ENCODE results near the gene CYB5R2.
"Not testable (repeated sequence)": the region's sequence is repeated elsewhere in the genome, so short reads cannot be mapped to it uniquely, and the experiment has no call there.

CYB5R2 gene

DNA sequence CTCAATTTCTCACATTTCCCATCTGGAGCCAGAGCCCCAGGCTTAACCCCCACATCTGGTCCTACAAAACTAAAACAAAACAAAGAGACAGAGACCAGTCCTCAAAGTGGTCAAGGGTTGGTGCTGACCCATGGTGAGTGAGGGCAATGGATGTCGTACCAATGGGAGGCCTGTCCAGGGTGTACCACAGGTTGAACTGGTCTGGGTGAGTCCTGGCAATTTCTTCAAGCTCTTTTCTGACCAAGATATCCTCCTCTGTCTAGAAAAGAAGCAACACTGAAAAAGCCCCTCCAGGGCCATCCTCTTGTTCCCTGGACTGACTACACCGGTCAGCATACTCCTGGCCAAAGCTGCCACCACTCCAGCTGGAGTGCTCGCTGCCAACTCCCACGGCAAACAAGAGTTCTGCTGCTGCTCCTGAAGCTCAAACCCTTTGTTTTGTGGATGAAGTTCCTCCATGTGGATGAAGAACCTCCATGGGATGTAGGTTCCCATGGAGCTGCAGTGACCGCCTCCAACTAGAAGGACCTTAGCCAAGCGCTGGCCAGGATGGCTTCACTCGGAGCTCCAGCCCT is 6.9 kb downstream of the CYB5R2 start:
- Histone ChIP-seq H3K4me2 (ENCODE audit: low read length) (no peak overlapping the region), H3K36me3 (ENCODE audit: control insufficient read depth, insufficient read depth, low read length) (no peaks in the 10 kb centered on the region), H2AFZ (no peak overlapping the region), H3K79me2 (no peaks in the 10 kb centered on the region), H3K4me3 (ENCODE audit: low read depth, low read length) (no peak overlapping the region), H3K9ac (no peak overlapping the region), H3K27ac (peak overlapping the region; percentile 61), H3K4me1 (peaks cover 28% of the 10 kb centered on the region), H3K9me3 (ENCODE audit: control insufficient read depth, low read length) (no peaks in the 10 kb centered on the region), H3K27me3 (ENCODE audit: control insufficient read depth, insufficient read depth, low read length) (no peaks in the 10 kb centered on the region)
- TF ChIP-seq CTCF (IDR thresholded peaks at IDR 0.05), result no peak

DNA sequence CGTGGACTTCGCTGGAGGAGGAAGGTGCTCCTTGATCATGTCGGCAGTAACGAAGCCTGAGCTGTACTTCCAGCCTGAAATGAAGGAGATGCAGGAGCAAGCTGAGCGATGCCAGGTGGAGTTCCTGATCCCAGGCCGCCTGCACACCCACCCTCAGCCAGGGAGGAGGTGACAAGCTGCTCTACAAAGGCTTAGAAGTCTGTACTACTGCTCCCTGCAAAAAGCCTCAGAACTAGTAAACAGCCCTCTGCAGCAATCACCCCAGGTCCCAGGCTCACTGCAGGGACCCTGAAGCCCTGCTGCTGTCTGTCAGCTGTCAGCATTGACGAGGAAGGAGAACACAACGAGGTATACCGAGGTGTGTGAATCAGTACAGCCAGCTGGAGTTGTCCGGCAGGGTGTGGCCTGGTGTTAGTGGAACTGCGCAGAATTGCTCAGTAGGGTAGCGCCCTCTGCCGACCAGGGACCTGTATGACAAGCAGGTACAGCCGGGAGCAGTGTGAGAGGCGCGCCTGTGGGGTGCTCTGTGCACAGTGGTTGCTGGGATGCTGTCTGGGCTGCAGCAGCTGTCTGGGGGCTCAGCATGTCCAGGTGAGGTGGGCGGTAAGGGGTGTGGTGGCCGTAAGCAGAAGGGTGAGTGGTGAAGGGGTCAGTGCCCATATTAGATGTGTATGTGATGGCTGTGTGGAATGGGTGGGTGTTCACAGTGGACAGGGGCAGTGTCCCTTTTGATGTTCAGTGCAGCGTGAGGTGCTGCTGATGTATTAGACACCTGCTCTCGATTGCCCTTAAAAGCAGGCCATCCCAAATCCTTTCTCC is 7.6 kb downstream of the CYB5R2 start:
- Histone ChIP-seq H3K79me2 (no peaks in the 10 kb centered on the region), H3K9me3 (ENCODE audit: control insufficient read depth, low read length) (no peaks in the 10 kb centered on the region), H3K4me2 (ENCODE audit: low read length) (no peak overlapping the region), H3K4me1 (peaks cover 21% of the 10 kb centered on the region), H3K27ac (peak overlapping the region; percentile 61), H3K9ac (no peak overlapping the region), H3K27me3 (ENCODE audit: control insufficient read depth, insufficient read depth, low read length) (no peaks in the 10 kb centered on the region), H3K36me3 (ENCODE audit: control insufficient read depth, insufficient read depth, low read length) (no peaks in the 10 kb centered on the region), H2AFZ (no peak overlapping the region), H3K4me3 (ENCODE audit: low read depth, low read length) (no peak overlapping the region)
- peak; percentile 81 for TF ChIP-seq CTCF (IDR thresholded peaks at IDR 0.05)

- Histone ChIP-seq H3K4me1 (peaks cover 17% of the 10 kb centered on the region), H3K4me3 (ENCODE audit: low read depth, low read length) (no peak overlapping the region), H3K9ac (no peak overlapping the region), H3K9me3 (ENCODE audit: control insufficient read depth, low read length) (no peaks in the 10 kb centered on the region), H3K27me3 (ENCODE audit: control insufficient read depth, insufficient read depth, low read length) (no peaks in the 10 kb centered on the region), H2AFZ (no peak overlapping the region), H3K27ac (no peak overlapping the region), H3K36me3 (ENCODE audit: control insufficient read depth, insufficient read depth, low read length) (no peaks in the 10 kb centered on the region), H3K79me2 (no peaks in the 10 kb centered on the region), H3K4me2 (ENCODE audit: low read length) (no peak overlapping the region)
- TF ChIP-seq CTCF (IDR thresholded peaks at IDR 0.05), result no peak
Observed at GRCh38 chr11:7664867-7665266, 8.4 kb downstream of the CYB5R2 start.

- H3K4me1 ChIP-seq, result peaks cover 16% of the 10 kb centered on the region
- H3K79me2 ChIP-seq; H2AFZ ChIP-seq; H3K4me3 ChIP-seq (ENCODE audit: low read depth, low read length); H3K36me3 ChIP-seq (ENCODE audit: control insufficient read depth, insufficient read depth, low read length); H3K27ac ChIP-seq; H3K9ac ChIP-seq; H3K27me3 ChIP-seq (ENCODE audit: control insufficient read depth, insufficient read depth, low read length); H3K9me3 ChIP-seq (ENCODE audit: control insufficient read depth, low read length); H3K4me2 ChIP-seq (ENCODE audit: low read length): not testable (repeated sequence)
Observed at GRCh38 chr11:7663531-7663930, 9.8 kb downstream of the CYB5R2 start.

DNA sequence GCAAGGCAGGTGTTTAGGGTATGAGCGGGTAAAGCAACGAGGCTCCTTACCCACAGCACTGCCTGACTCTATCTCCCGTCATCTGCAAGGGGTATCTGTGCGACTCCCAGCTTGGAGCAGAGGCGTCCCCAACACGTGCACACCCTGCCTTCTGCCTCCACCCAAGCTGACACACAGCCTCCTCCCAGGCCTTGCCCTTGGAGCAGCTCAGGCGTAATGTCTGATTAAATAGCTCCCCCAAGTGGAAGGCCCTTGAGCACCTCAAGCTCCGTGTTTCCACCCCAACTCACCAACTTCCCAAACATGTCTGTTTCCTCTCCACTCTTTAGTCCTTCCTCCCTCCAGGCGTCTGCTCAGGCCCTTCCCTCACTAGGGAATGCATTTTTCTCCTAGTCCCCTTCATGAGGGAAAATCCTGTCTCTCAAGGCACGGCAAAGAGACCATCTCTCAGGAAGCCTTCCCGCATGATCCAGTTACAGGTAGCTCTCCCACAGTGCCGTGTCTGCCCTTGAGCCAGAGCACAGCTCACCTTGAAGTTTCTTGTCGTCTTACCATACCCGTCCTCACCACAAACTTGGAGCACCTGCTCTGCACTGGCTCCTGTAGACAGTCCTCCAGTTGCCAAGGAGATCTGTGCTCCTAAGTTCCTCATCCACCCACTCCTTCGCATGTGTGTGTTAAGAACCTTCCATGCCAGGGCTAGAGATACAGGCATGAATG is 15.8 kb downstream of the CYB5R2 start:
- Histone ChIP-seq H3K9me3 (ENCODE audit: control insufficient read depth, low read length) (no peaks in the 10 kb centered on the region), H3K4me1 (peaks cover 12% of the 10 kb centered on the region), H3K27ac (peak overlapping the region; percentile 88), H3K79me2 (no peaks in the 10 kb centered on the region), H3K4me2 (ENCODE audit: low read length) (no peak overlapping the region), H3K36me3 (ENCODE audit: control insufficient read depth, insufficient read depth, low read length) (no peaks in the 10 kb centered on the region), H3K9ac (no peak overlapping the region), H2AFZ (no peak overlapping the region), H3K4me3 (ENCODE audit: low read depth, low read length) (no peak overlapping the region), H3K27me3 (ENCODE audit: control insufficient read depth, insufficient read depth, low read length) (no peaks in the 10 kb centered on the region)
- peak; percentile 41 for TF ChIP-seq CTCF (IDR thresholded peaks at IDR 0.05)
